ENCODE data around the gene MYL2. TPM values are rescaled to one million over a fixed set of nuclear protein-coding genes. Genes with fewer than 3 reads are reported as not detected.

The MYL2 gene
- total RNA-seq, 6 donors from 2014 or later, result not detected

DNA sequence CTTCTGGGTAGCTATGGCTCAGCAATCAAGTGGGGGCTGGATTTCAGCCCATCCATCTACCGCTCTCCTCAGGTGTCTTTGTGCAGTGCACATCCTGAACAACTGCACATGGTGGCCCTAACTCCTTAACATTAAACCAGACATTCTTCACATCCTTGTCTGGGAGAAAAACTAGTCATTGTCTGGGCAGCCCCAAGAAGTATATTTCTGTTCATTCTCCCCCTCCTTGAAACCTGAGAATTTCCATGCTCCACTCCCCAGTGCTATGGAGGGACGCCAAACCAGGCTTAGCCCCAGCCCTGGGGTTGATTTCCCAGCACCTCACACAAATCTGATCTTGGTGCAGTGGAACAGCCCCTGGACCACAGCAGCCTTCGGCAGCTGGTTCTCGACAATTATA lies 13.4 kb downstream of the MYL2 start:
- no peaks in the 10 kb centered on the region for H3K27me3 ChIP-seq
- no peaks in the 10 kb centered on the region for H3K9me3 ChIP-seq
- H3K36me3 ChIP-seq, result no peaks in the 10 kb centered on the region
- TF ChIP-seq POLR2A (IDR thresholded peaks at IDR 0.05) (no peak), EP300 (IDR thresholded peaks at IDR 0.05) (no peak), POLR2AphosphoS5 (IDR thresholded peaks at IDR 0.05) (no peak), CTCF (IDR thresholded peaks at IDR 0.05) (no peak)
- DNase-seq (no peak), ATAC-seq (ENCODE audit: low FRiP score in 2 of 2) (no peak)
- H3K27ac ChIP-seq, result no peak overlapping the region
- 69 to 73% methylated on average over 4 of the region's 4 CpGs for WGBS, 2 donors
- H3K4me1 ChIP-seq, result no peaks in the 10 kb centered on the region
- no peak overlapping the region for H3K4me3 ChIP-seq

DNA sequence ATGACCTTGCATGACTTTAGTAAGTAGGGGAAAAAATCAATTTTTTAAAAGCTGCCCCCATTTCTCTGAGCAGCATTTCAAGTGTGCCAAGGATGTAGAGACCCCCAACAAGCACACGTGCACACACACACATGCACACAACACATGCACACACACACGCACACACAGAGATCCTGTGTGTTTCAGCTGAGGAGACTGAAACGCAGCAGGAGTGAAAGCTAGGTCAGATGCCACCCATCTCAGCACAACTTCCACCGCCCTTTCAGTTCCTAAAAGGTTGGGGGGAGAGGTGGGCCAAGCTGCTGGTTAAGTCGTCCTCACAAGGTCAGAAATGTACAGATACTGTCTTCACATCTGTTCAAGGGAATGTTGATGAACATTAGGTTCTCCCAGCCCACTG lies 13.9 kb downstream of the MYL2 start:
- no peak overlapping the region for H3K27ac ChIP-seq
- H3K4me1 ChIP-seq, result no peaks in the 10 kb centered on the region

DNA sequence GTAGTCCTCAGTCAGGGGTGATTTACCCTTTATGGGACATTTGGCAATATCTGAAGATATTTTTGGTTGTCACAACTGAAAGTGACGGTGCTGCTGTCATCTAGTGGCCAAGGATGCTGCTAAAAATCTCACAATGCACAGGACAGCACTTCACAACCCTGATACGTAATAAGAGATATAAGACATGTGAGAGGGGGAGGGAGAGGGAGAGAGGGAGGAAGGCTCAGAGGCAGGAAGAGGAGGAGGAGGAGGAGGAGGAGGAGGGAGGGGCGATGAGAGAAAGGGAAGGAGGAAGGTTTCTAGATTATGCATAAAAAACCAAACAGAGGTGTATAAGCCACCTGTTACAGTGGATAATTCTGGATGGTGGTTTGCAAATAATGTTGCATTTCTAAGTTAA lies 14.3 kb downstream of the MYL2 start:
- H3K27me3 ChIP-seq, result no peaks in the 10 kb centered on the region
- H3K4me3 ChIP-seq, result no peak overlapping the region
- DNase-seq, result no peak
- H3K9me3 ChIP-seq, result no peaks in the 10 kb centered on the region
- no peak overlapping the region for H3K27ac ChIP-seq
- 19 to 28% methylated on average over 3 of the region's 3 CpGs for WGBS, 2 donors
- no peaks in the 10 kb centered on the region for H3K4me1 ChIP-seq
- no peak for TF ChIP-seq POLR2AphosphoS5 (IDR thresholded peaks at IDR 0.05)
- TF ChIP-seq EP300 (IDR thresholded peaks at IDR 0.05), result no peak
- TF ChIP-seq CTCF (IDR thresholded peaks at IDR 0.05), result no peak
- ATAC-seq (ENCODE audit: low FRiP score in 2 of 2), result no peak
- no peaks in the 10 kb centered on the region for H3K36me3 ChIP-seq

More for the DNA sequence above, 13.9 kb downstream of the MYL2 start:
- no peak overlapping the region for H3K4me3 ChIP-seq
- no peaks in the 10 kb centered on the region for H3K36me3 ChIP-seq
- no peaks in the 10 kb centered on the region for H3K9me3 ChIP-seq
- ATAC-seq (ENCODE audit: low FRiP score in 2 of 2) (no peak), DNase-seq (no peak)
- WGBS, 2 donors, result 68 to 82% methylated on average over 5 of the region's 5 CpGs
- H3K27me3 ChIP-seq, result no peaks in the 10 kb centered on the region
- TF ChIP-seq POLR2AphosphoS5 (IDR thresholded peaks at IDR 0.05) (no peak), CTCF (IDR thresholded peaks at IDR 0.05) (no peak), POLR2A (IDR thresholded peaks at IDR 0.05) (no peak), EP300 (IDR thresholded peaks at IDR 0.05) (no peak)

DNA sequence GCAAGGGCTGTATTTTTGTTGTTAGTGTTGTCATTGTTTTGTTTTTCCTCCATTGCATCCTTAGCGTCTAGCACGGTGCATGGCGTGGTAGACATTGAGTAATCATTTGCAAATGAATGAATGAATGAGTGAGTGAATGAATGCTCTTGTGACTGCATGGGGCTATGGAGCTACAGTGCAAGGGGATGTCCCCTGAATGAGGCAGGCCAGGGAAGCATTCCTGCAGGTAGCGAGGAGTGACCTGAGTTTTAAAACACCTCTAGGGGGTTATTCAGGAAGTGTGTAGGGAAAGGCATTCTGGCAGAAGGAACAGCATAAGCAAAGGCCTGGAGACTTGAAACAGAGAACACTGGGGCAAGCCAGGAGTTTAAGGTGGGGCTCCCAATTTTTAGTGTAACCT lies 16.9 kb downstream of the MYL2 start:
- TF ChIP-seq POLR2AphosphoS5 (IDR thresholded peaks at IDR 0.05) (no peak), CTCF (IDR thresholded peaks at IDR 0.05) (no peak), POLR2A (IDR thresholded peaks at IDR 0.05) (no peak), EP300 (IDR thresholded peaks at IDR 0.05) (no peak)

GRCh38 chr12:110901401-110901800 lies 19.0 kb downstream of the MYL2 start:
- H3K4me1 ChIP-seq, result no peaks in the 10 kb centered on the region
- 75 to 88% methylated on average over 4 of the region's 4 CpGs for whole genome bisulfite sequencing, 2 donors
- H3K27me3 ChIP-seq, result no peaks in the 10 kb centered on the region
- no peak overlapping the region for H3K27ac ChIP-seq
- no peak overlapping the region for H3K4me3 ChIP-seq
- no peaks in the 10 kb centered on the region for H3K36me3 ChIP-seq
- no peak for ATAC-seq (ENCODE audit: low FRiP score in 2 of 2)
- DNase-seq, result no peak
- H3K9me3 ChIP-seq, result no peaks in the 10 kb centered on the region
- no peak for TF ChIP-seq POLR2AphosphoS5 (IDR thresholded peaks at IDR 0.05)
- no peak for TF ChIP-seq POLR2A (IDR thresholded peaks at IDR 0.05)
- TF ChIP-seq EP300 (IDR thresholded peaks at IDR 0.05), result no peak
- TF ChIP-seq CTCF (IDR thresholded peaks at IDR 0.05), result no peak

More for the DNA sequence above, 16.9 kb downstream of the MYL2 start:
- no peaks in the 10 kb centered on the region for H3K4me1 ChIP-seq
- 92 to 94% methylated on average over 4 of the region's 4 CpGs for WGBS, 2 donors
- H3K27me3 ChIP-seq, result no peaks in the 10 kb centered on the region
- H3K36me3 ChIP-seq, result no peaks in the 10 kb centered on the region
- H3K4me3 ChIP-seq, result no peak overlapping the region
- H3K27ac ChIP-seq, result no peak overlapping the region
- ATAC-seq (ENCODE audit: low FRiP score in 2 of 2) (no peak), DNase-seq (no peak)
- H3K9me3 ChIP-seq, result no peaks in the 10 kb centered on the region

Measured in upper lobe of left lung (tissue), 6 donors.